HepG2 (cell line): Measurements from ENCODE around the gene CCDC57. TPM values are rescaled to one million over a fixed set of nuclear protein-coding genes. Genes with fewer than 3 reads are reported as not detected.

Experiments used
- AGO2 ChIP-seq: fragments of 200-400 bp; formaldehyde crosslinking; optimal IDR thresholded peaks from 2 replicates; pipeline ENCODE3; 2017; ENCODE audit warnings: mild to moderate bottlenecking, low read depth, low read length, moderate library complexity
- BRD4 ChIP-seq: sonication (generic); formaldehyde crosslinking; IDR thresholded peaks from 2 replicates; pipeline ENCODE4 v1.4.0; 2020; ENCODE audit warnings: missing genetic modification reagents
- FOXC1 ChIP-seq: sonication (generic); formaldehyde crosslinking; IDR thresholded peaks from 2 replicates; pipeline ENCODE4 v1.8.0; 2022; ENCODE audit warnings: mild to moderate bottlenecking, missing genetic modification reagents, borderline replicate concordance
- HDAC6 ChIP-seq: fragments of 200-600 bp; sonication (generic); IDR thresholded peaks from 2 replicates; pipeline ENCODE4 v1.7.0; 2017; ENCODE audit warnings: mild to moderate bottlenecking, antibody characterized with exemption, low read length, low read depth
- HOMEZ ChIP-seq: IDR thresholded peaks from 2 replicates; pipeline ENCODE4 v1.6.1; 2016; ENCODE audit warnings: low read depth
- KLF12 ChIP-seq: sonication (generic); formaldehyde crosslinking; IDR thresholded peaks from 2 replicates; pipeline ENCODE4 v1.4.0; 2020; ENCODE audit warnings: missing genetic modification reagents, borderline replicate concordance
- MXI1 ChIP-seq: IDR thresholded peaks from 3 replicates; pipeline ENCODE4 v1.6.1; 2012; ENCODE audit warnings: low read depth, low read length, inconsistent platforms, borderline replicate concordance
- NFYC ChIP-seq: IDR thresholded peaks from 2 replicates; pipeline ENCODE4 v1.6.1; 2016; ENCODE audit warnings: missing genetic modification reagents, missing compliant biosample characterization
- PAXIP1 ChIP-seq: sonication (generic); formaldehyde crosslinking; conservative IDR thresholded peaks from 2 replicates; pipeline ENCODE4 v1.4.0; 2020; ENCODE audit warnings: mild to moderate bottlenecking, missing genetic modification reagents, moderate library complexity
- RARG ChIP-seq: sonication (generic); formaldehyde crosslinking; IDR thresholded peaks from 2 replicates; pipeline ENCODE4 v1.4.0; 2020; ENCODE audit warnings: low read depth, mild to moderate bottlenecking, missing genetic modification reagents
- SNRNP70 ChIP-seq: fragments of 200-400 bp; formaldehyde crosslinking; IDR thresholded peaks from 2 replicates; pipeline ENCODE4 v1.6.1; 2017; ENCODE audit warnings: mild to moderate bottlenecking, low read depth, low read length, moderate library complexity
- TARDBP ChIP-seq: sonication (generic); formaldehyde crosslinking; IDR thresholded peaks from 2 replicates; pipeline ENCODE4 v1.8.0; 2022; ENCODE audit warnings: mild to moderate bottlenecking, missing genetic modification reagents
- TBX3 ChIP-seq: fragments of 450-650 bp; IDR thresholded peaks from 2 replicates; pipeline ENCODE4 v1.6.1; 2017; ENCODE audit warnings: antibody characterized with exemption, mild to moderate bottlenecking, inconsistent platforms, borderline replicate concordance
- TEAD3 ChIP-seq: optimal IDR thresholded peaks from 2 replicates; pipeline ENCODE3; 2016; ENCODE audit warnings: borderline replicate concordance
- ZBTB26 ChIP-seq: IDR thresholded peaks from 2 replicates; pipeline ENCODE4 v1.6.1; 2016; ENCODE audit warnings: missing compliant biosample characterization, missing genetic modification reagents, borderline replicate concordance
- ZBTB34 ChIP-seq: sonication (generic); formaldehyde crosslinking; IDR thresholded peaks from 2 replicates; pipeline ENCODE4 v1.8.0; 2022; ENCODE audit warnings: mild to moderate bottlenecking, missing genetic modification reagents
- ZC3H4 ChIP-seq: sonication (generic); formaldehyde crosslinking; IDR thresholded peaks from 2 replicates; pipeline ENCODE4 v1.4.0; 2020; ENCODE audit warnings: missing genetic modification reagents, borderline replicate concordance
- ZNF329 ChIP-seq: sonication (generic); formaldehyde crosslinking; IDR thresholded peaks from 2 replicates; pipeline ENCODE4 v1.9.0; 2021; ENCODE audit warnings: low read depth, mild to moderate bottlenecking, missing genetic modification reagents
- ZNF350 ChIP-seq: sonication (generic); formaldehyde crosslinking; IDR thresholded peaks from 2 replicates; pipeline ENCODE4 v1.4.0; 2020; ENCODE audit warnings: mild to moderate bottlenecking, low read depth, missing genetic modification reagents, borderline replicate concordance
- ZNF766 ChIP-seq: sonication (generic); formaldehyde crosslinking; IDR thresholded peaks from 2 replicates; pipeline ENCODE4 v1.5.0; 2020; ENCODE audit warnings: missing genetic modification reagents, borderline replicate concordance
- ZNF790 ChIP-seq: sonication (generic); formaldehyde crosslinking; IDR thresholded peaks from 2 replicates; pipeline ENCODE4 v1.8.0; 2022; ENCODE audit warnings: missing genetic modification reagents, mild to moderate bottlenecking, borderline replicate concordance
- polyA plus RNA-seq, 8 experiments: library from polyadenylated mRNA; depleted of rRNA in 3 of 8; stranded (reverse) in 7 of 8; unstranded in 1 of 8; fragments of >200 nt; fragmentation: Illumina TruSeq in 4 of 8; extraction: Trizol in 4 of 8; gene quantifications; 2 replicates each; pipeline versions ENCODE4 v1.2.1 to v1.2.3, GENCODE V29; 2011 to 2016; ENCODE audit warnings: low read depth in 4 of 8, missing spikeins in 1 of 8, mixed read lengths in 1 of 8; ENCODE audit not compliant: insufficient read depth in 1 of 8
- total RNA-seq, 5 experiments: library from RNA; depleted of rRNA; stranded (reverse); fragments of >200 nt; fragmentation: Illumina TruSeq; extraction: Trizol; gene quantifications; 2 replicates each; pipeline ENCODE4 v1.2.3, GENCODE V29; 2016; ENCODE audit warnings: low read depth in 1 of 5

CCDC57 gene
- total and polyA plus RNA-seq, 2 of the 13 experiments (the other 11 are each of a cell fraction or from before 2014, with no cell fraction given) = 59.3 to 59.9 TPM

- TF ChIP-seq PAXIP1 = peak; percentile 40; the same call in 1 of the 2 replicates
- 0 out of 2 replicates have a peak, but pooled peaks have one; percentile 25 for TF ChIP-seq ZBTB26 (CRISPR knock-in tag)
- TF ChIP-seq ZNF329 = no peak
- TF ChIP-seq NFYC (CRISPR knock-in tag) = no peak
- TF ChIP-seq ZBTB34 (CRISPR knock-in tag) = 0 out of 2 replicates have a peak, but pooled peaks have one; percentile 0
- TF ChIP-seq AGO2 = no peak
- TF ChIP-seq RARG (CRISPR knock-in tag) = no peak
- no peak for TF ChIP-seq KLF12
- no peak for TF ChIP-seq ZNF350
- TF ChIP-seq ZNF790 (CRISPR knock-in tag) = no peak
- no peak for TF ChIP-seq TARDBP (CRISPR knock-in tag)
- TF ChIP-seq HDAC6 = no peak
- no peak for TF ChIP-seq SNRNP70
- TF ChIP-seq FOXC1 (CRISPR knock-in tag) = 0 out of 2 replicates have a peak, but pooled peaks have one; percentile 73
- TF ChIP-seq BRD4 (CRISPR knock-in tag) = peak; percentile 54
- no peak for TF ChIP-seq TBX3
- no peak; the same call in 1 of the 2 replicates for TF ChIP-seq HOMEZ (CRISPR knock-in tag)
- TF ChIP-seq ZNF766 = no peak; the same call in 1 of the 2 replicates
- TF ChIP-seq ZC3H4 = no peak; the same call in 1 of the 2 replicates
- TF ChIP-seq MXI1 = no peak; the same call in 2 of the 3 replicates
- no peak for TF ChIP-seq TEAD3 (CRISPR knock-in tag)
Measured at GRCh38 chr17:82228278-82228841, 15.7 kb upstream of the CCDC57 start (continued).
